HG02623 (cell line): Measurements from ENCODE around the gene CALD1.

Experiments used
- ATAC-seq: cut with Tn5 transposase; IDR thresholded peaks from one replicate; pipeline ENCODE4 v1.9.1; 2021; ENCODE audit warnings: moderate library complexity; ENCODE audit not compliant: unreplicated experiment

Gene CALD1, protein sequence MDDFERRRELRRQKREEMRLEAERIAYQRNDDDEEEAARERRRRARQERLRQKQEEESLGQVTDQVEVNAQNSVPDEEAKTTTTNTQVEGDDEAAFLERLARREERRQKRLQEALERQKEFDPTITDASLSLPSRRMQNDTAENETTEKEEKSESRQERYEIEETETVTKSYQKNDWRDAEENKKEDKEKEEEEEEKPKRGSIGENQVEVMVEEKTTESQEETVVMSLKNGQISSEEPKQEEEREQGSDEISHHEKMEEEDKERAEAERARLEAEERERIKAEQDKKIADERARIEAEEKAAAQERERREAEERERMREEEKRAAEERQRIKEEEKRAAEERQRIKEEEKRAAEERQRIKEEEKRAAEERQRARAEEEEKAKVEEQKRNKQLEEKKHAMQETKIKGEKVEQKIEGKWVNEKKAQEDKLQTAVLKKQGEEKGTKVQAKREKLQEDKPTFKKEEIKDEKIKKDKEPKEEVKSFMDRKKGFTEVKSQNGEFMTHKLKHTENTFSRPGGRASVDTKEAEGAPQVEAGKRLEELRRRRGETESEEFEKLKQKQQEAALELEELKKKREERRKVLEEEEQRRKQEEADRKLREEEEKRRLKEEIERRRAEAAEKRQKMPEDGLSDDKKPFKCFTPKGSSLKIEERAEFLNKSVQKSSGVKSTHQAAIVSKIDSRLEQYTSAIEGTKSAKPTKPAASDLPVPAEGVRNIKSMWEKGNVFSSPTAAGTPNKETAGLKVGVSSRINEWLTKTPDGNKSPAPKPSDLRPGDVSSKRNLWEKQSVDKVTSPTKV

DNA sequence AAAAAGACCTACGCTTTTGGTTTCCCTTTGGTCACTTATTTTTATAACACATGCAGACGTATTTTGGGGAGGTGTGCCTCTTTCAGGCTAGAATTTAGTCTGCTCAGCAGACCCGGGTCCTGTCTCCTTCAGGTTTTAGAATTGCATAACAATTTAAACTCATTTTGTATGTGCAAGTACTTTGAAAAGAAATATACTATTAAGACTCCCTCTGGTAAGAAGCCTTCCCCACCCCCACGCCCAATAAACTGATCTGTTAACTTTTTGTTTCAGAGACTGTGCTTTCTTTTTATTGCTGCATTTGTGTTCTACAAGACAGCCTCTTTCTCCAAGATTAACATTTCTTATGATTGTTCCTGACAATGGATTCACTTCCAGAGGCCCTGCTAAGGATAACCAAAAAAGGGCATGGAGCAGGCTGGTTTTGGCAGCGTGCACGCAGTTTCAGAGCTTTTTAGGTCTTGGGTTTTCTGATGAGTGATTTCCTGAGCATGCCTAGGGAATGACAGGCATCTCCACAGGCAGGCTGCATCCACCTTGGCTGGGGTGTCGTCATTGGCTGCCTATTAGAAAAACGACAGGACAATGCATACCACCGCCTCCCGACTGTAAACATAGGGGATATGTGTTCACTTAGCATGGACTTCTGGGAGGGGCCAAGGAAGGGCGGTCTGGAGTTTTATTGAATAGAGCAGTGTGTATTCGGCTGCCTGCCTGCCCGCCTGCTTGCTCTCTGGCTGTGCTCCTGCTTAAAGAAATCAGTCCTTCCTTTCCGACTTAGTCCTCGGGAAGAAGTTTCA lies at the start of gene CALD1:
Gene CALD1 (plus strand): TSS at position 694 of the 800 bp plus-strand sequence. CDS start 88,100 bp downstream, outside the sequence.
- no peak for ATAC-seq

DNA sequence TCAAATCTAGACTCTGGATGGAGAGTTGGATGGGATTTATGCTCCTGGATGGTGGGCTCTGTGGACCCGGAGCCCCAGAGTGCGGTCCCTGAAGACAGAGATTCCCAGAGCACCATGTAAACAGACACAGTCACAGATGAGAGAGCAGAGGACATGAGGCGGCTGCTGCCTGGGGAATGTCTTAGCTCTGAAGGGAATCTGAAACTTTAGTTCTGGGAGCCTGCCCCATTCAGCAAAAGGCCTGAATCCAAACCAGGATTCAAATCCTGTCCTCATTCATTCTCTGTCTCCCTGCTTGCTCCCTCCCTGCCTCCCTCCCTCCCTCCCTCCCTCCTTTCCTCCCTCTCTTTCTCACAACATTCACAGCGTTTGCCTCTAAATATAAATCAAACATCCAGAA lies 49.5 kb upstream of the CALD1 start:
- no peak for ATAC-seq

DNA sequence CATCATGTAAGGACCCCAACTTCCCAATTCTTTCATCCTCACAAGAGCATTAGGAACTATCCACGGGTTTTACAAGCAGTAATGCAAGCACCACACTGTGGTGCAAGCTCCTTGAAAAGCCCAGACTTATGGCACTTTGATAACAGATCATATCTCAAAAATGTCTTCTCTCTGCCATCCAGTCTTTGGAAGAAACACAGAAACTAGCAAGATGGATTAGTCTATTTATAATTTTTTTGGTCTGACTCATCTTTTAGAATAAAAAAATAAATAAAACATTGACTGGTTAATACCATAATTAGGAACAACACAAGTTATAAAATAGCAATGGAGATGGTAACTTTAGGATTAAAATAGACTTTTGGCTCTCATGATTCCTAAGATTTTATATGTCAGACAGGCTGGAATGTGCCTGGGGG lies 49.0 kb upstream of the CALD1 start:
- ATAC-seq: no peak

DNA sequence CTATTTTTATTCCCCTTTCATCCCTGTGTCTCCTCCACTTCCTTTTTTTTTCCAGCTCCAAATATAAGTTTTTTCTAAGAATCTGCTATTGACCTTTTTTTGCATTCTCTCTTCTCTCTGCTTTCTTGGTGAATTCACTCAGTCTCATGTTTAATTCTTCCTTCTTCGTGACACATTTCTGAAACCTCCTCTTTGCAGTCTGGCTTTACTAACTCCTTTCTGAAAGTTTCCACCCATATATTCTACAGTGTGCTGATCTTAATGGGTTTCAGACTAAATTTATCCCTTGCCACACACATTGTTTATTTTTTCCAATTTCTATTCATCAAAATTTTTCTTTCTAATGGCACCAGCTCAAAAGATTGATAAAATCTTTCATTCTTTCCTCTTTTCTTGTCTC lies 47.8 kb upstream of the CALD1 start:
- no peak for ATAC-seq

DNA sequence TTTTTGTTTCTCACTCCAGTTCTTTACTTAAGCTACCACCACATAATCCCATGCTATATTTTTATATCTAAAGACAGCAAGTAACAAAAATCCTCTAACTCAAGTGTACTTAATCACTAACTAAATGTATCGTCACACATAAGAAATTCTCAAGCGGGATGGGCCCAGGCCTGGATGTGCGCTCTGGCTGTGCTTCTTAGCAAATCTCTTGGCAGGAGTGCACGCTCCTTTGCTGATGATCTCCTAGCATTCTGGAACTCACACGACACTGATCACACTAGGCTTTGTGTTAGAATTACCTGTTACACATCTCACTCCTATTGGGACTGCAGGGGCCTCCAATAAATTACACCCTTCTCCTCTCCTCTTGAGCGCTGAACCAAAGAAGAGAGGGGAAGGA lies 46.7 kb upstream of the CALD1 start:
- no peak for ATAC-seq

DNA sequence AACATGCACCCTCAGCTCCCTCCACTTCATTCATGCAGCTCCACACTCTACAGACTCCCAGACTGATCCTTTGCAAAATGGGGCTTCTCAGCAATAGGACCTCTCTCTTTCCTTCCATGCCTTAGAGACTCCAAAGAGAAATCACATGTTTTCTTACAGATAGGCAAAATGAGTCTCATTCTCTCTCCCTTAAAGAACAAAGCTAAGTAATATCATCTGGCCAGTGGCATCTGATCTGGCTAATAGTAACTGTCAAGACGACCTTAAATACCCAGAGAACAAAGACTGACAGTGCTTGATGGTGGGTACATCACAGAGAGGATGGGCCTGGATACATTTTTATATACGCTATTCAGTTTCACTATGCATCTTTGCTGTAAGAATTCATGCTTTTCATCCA lies 43.1 kb upstream of the CALD1 start:
- ATAC-seq: no peak

DNA sequence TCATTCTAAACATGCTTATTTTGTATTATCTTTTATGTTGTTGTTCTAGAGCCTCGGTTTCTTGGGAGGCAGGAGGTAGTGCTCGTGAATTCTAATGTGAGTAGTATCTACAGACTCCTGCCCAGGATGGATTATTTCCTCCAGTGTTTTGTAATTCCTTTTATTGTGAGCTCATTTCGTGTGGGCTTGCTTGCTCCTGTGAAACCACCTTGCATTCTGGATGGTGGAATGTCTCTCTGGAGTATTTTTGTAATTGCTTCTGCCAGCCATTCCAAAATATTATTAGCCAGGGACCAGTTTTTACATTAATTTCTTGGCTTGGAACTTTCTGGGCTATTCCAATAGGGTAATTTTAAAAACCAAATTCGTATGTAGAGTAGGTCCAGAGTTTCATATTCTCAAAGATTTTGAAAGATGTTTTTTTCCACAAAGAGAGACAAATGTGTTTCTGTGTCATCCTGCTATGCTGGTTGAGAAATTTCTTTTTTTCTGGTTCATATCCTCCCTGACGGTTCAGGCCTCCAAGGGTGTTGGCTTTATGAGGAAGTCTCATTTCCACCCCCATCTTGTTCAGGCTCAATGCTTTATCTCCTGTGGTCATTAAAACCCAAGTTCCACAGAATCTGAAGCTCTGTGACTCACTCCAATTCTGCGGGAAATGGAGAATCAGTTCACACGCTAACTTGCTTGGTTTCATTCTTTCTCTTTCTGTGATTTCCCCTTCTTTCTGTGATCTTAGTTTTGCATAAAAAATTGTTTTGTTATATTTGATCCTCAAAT lies 41.7 kb upstream of the CALD1 start:
- no peak for ATAC-seq

DNA sequence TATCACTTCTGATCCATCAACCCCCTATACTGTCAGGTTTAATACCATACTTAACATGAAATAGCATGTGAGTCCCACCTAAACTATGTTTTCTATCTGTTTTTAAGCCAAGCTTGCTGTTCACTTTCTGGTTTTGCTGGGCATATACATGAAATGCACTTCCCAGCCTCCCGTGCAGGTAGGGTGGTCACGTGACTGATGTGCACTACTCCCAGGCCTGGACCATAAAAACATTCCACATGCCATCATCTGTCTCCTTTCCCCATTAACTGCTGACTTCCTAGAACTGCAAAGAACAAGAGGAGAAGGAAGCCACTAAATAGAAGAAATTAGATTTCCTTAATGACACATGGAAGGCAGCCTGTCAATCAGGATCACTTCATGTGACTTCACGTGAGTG lies 40.1 kb upstream of the CALD1 start:
- no peak for ATAC-seq

DNA sequence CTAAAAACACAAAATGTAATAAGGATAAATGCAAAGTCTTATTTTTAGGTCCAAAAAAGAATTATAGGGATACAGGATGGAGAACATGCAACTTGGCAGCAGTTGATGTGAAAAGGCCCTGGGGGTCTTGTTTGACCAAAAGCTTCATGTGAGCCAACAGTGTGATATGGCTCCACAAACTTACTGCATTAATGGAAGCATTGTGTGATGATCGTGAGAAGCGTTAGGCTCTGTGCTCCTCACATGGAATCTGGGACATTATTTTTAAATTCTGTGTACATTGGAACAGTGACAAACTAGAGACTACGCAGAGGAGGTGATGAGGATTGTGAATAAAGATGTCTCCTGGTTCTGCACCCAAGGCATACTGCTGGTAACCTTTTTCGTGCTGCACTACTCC lies 39.1 kb upstream of the CALD1 start:
- no peak for ATAC-seq

DNA sequence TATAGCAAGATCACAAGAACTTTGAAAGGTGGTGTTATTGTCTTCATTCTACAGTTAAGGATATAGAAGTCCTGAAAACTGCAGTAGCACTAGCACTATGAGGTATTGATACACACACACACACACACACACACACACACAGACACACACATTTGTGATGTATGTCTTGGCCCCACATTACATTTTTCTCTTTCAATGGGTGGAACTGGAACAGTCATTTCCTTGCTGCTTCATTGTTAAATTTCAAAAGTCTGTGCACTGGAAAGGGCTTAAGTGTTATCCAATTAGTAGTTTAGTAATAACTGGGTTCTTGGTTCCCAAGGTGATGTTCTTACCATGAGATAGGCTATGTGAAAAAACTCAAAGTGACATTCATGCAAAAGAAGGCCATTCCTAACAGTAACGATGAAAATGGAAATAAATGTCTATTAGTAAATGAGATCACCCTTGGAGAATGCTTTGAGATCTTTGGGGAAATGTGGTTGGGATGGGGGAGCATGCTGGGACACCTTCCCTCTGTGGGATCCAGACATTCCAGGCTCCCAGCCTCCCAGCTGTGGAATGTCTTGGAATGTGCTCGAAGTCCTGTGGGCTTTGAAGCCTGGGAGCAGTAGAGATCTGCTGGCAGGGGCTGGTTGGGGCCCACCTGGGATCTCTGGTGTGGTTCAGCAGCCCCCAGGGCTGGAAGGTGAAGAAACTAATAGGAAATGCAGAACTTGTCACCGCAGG lies 37.4 kb upstream of the CALD1 start:
- no peak for ATAC-seq

DNA sequence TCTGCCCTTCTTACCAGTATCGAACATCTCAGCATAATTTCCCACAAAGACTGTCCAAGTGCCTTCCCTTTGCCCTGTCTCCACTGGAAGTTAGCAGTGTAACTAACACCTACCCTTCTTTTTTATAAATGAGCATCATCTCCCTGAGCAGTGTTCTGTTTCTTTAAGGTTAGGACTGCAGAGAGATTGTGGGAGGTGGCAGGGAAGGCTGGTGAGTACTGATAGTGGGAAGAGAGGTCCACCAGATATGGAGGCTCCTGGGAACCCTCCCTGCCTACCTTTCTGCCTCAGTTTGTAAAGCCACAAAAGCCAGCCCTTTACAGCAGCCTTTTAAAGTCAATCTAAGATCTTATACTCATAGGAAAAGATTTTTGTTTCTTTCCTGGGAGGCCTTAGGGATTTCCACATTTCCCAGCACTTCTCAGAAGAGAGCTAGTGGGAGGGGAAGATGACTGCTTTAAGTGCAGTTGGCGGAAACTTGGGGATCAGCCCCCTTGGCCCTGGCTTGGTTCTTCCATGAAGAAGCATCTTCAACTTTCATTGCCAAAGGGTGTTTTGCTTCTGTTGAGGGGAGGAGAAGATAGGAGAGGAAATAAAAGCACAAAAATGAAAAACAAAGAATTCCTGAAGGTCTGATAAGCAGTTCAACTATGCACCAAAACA lies 36.6 kb upstream of the CALD1 start:
- ATAC-seq: no peak

DNA sequence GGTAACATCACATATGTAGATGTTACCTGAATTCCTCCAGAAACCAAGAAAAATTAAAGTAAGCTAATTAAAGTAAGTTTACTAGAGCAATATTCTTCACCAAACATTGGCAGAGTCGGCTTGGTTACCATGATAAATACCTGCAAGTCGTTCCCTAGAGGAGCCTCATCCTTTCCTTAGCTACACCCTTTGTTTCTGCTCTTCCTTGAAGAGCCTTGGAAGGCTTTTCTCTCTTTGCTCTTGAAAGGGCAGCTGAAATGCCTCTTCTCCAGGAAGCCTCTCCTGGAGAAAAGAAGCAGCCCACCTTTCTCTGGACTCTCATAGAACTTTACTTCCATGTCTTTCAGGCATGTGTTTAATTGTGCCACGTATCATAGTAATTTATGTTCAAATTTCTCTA lies 34.9 kb upstream of the CALD1 start:
- ATAC-seq: no peak

DNA sequence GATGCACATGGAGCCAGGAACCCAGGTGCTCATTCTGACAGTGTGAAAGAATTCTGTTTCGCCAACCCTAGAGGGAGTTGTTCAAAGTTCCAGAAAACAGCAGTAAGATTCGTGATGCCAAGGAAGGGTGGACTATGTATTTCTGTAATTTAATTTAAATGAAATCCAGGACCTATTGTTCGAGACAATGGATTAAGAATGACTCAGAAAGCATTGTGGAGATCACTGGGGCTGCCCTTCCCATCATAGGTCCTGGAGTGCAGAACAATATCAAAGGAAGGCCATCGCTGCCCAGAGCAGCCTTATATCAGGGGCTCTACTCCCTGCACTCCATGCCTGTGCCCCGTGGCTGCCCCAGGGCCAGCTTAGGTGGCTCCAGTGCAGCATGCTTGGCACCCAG lies 32.1 kb upstream of the CALD1 start:
- ATAC-seq: no peak

DNA sequence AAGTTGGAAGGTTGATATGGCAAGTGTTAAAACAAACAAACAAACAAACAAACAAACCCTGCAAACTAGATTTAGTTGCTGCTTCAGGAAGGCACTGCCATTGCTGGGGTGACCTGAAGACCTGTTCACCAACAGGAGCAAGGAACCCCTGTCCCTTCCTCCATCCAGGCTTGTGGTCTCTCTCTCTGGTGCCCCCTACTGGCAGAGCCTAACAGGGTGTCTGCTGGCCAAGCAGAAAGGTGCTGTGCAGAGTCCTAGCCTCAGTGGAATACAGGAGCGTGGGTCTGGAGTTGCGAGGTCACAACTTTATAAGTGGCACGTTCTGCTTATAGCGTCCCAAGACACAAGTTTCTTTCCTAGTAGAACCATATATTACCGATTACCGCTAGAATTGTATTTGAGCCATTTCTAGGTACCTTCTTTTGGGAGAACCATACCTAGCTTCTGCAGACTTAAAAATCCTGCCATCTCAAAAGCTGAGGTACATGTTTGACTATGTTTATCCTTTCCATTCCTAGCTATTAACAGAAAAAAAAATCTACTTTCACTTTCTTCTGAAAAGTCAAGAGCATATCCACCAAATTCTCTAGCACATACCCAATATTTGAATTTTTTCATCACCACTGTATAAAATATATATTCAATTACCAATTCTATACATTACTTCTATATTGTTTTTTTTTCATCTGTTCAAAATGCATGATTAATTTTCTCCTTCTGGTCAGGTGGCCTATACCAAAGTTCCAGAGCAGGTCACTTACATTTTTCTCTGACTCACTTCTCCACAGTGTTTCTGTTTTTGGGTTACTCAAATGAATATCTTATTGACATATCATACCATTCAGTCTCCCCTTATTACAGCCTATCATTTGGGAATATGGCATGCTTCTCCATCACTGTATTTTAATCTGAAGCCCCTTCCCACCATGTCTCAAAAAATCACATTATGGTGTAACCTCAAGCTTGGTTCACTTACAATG lies 29.1 kb upstream of the CALD1 start:
- ATAC-seq: peak; percentile 75

DNA sequence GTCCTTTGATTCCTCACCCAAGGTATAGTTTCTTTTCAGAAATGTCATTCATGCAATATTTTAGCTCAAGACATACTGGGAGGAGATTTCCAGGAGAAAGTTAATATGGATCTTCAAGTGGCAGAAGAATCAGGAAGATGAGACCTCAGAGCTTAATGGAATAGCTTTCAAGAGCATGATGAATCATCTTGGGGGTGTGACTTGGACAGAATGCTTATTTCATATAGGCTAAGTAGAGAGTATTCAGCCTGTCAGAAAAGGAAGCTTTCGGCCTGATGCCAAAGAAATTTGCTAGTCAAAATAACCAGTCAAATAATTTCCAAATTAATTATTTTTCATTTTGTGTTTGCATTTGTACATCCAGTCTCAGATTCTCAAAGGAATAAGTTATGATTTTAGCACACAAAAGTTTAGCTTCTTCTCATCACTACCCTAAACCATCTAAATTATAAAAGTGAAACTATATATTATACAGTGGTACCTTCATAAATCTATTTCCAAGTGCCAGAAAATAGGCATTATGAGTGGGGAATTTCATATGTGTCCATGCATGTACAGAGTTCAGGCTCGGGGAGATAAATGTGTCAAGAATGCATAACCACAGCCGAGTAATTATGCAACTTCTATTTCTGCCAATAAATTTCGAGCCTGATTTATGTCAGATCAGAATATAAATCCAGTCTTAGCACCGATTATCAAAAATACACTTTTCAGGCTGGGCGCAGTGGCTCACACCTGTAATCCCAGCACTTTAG lies 27.3 kb upstream of the CALD1 start:
- ATAC-seq: no peak

DNA sequence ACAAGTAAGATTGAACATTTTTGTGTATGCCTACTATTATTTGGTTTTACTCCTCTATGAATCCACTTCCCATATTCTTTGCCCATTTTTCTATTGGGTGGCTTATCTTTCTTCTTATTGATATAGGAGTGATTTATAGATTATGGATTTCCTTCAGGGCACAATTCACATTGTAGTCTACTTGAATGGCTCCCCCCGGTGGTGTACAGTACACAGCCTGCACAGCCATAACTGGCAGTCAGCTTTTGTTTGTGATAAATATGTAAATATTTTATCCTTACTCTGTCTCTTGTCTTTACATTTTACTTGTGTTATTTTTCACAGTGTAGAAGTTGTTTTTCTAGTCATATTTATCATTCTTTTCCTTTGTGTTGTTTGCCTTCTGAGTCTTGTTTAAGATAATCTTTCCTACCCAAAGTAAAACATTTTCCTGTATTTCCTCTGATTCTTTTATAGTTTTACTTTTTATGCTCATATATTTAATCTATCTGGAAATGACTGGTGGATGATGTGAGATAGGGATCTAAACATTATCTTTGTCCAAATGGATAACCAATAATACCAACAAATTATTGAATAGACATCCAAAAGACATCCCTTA lies 23.9 kb upstream of the CALD1 start:
- ATAC-seq: no peak

DNA sequence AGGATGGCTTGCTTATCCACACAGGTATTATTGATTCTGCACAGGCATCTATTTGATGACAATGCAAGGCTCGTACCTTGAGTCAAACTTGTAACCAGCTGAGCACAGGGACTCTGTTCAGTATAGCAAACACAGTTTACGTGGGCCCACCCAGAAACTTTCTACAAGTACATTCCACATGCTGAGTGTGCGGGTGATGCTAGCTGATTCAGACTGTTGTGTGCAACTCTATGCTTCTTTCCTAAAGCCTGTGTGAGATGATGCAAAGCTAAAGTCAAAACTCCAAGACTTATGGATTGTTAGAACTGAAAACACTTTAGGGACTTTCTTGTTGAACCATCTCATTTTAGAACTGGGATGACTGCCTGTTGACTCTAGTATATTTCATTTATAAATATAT lies 21.5 kb upstream of the CALD1 start:
- ATAC-seq: no peak
